ENCODE measurements around the gene HNRNPA3.

The HNRNPA3 gene

GRCh38 chr2:177239932-177240630 lies 27.5 kb downstream of the HNRNPA3 start:
- Histone ChIP-seq H3K9ac (ENCODE audit: low read depth, low read length) (no peak overlapping the region), H3K79me2 (ENCODE audit: insufficient read depth, low read length) (peaks cover 100% of the 10 kb centered on the region), H3K9me3 (ENCODE audit: insufficient read depth, low read length, severe bottlenecking) (no peaks in the 10 kb centered on the region), H4K20me1 (ENCODE audit: insufficient read depth, low read length) (peaks cover 89% of the 10 kb centered on the region), H3K36me3 (ENCODE audit: insufficient read depth, low read length) (peaks cover 26% of the 10 kb centered on the region), H3K4me2 (ENCODE audit: insufficient read depth, low read length) (no peak overlapping the region), H3K4me1 (ENCODE audit: insufficient read depth, low read length) (peaks cover 36% of the 10 kb centered on the region), H3K4me3 (ENCODE audit: low read depth in 1 of 2, low read length in 2 of 2) (no peak overlapping the region), H3K27ac (ENCODE audit: low read length) (peak overlapping the region; percentile 69), H2AFZ (ENCODE audit: low read depth, low read length) (no peak overlapping the region), H3K27me3 (ENCODE audit: insufficient read depth, low read length, poor library complexity) (no peaks in the 10 kb centered on the region)
- DNase-seq = no peak
- ATAC-seq (ENCODE audit: insufficient read depth, low read depth) = peak; percentile 81
- no peak for TF ChIP-seq EZH2 (IDR thresholded peaks at IDR 0.05; ENCODE audit: borderline replicate concordance, low read depth, low read length, severe bottlenecking)

GRCh38 chr2:177241711-177242120 lies 29.1 kb downstream of the HNRNPA3 start:
- H3K4me3 ChIP-seq (ENCODE audit: low read depth in 1 of 2, low read length in 2 of 2) = no peak overlapping the region
- H3K9ac ChIP-seq (ENCODE audit: low read depth, low read length) = no peak overlapping the region

GRCh38 chr2:177242121-177242987 lies 29.8 kb downstream of the HNRNPA3 start:
- no peaks in the 10 kb centered on the region for H3K9me3 ChIP-seq (ENCODE audit: insufficient read depth, low read length, severe bottlenecking)
- DNase-seq (no peak), ATAC-seq (ENCODE audit: insufficient read depth, low read depth) (no peak)
- H4K20me1 ChIP-seq (ENCODE audit: insufficient read depth, low read length) = peaks cover 83% of the 10 kb centered on the region
- H3K27me3 ChIP-seq (ENCODE audit: insufficient read depth, low read length, poor library complexity) = no peaks in the 10 kb centered on the region
- no peak overlapping the region for H2AFZ ChIP-seq (ENCODE audit: low read depth, low read length)
- TF ChIP-seq EZH2 (IDR thresholded peaks at IDR 0.05; ENCODE audit: borderline replicate concordance, low read depth, low read length, severe bottlenecking) = no peak
- TF ChIP-seq CTCF (IDR thresholded peaks at IDR 0.05; ENCODE audit: borderline replicate concordance, extremely low read depth, low read length, poor library complexity, severe bottlenecking) = no peak
- H3K79me2 ChIP-seq (ENCODE audit: insufficient read depth, low read length) = peaks cover 99% of the 10 kb centered on the region
- H3K9ac ChIP-seq (ENCODE audit: low read depth, low read length) = no peak overlapping the region
- no peak overlapping the region for H3K4me2 ChIP-seq (ENCODE audit: insufficient read depth, low read length)
- H3K4me3 ChIP-seq (ENCODE audit: low read depth in 1 of 2, low read length in 2 of 2) = no peak overlapping the region
- H3K36me3 ChIP-seq (ENCODE audit: insufficient read depth, low read length) = peaks cover 16% of the 10 kb centered on the region
- peaks cover 40% of the 10 kb centered on the region for H3K4me1 ChIP-seq (ENCODE audit: insufficient read depth, low read length)
- peak overlapping the region; percentile 18; the same call in 1 of the 2 replicates for H3K27ac ChIP-seq (ENCODE audit: low read length)

More at GRCh38 chr2:177241711-177242120, 29.1 kb downstream of the HNRNPA3 start:
- H3K27me3 ChIP-seq (ENCODE audit: insufficient read depth, low read length, poor library complexity) = no peaks in the 10 kb centered on the region
- no peak for ATAC-seq (ENCODE audit: insufficient read depth, low read depth)
- H3K79me2 ChIP-seq (ENCODE audit: insufficient read depth, low read length) = peaks cover 99% of the 10 kb centered on the region
- no peak overlapping the region for H3K27ac ChIP-seq (ENCODE audit: low read length)
- DNase-seq = no peak
- peaks cover 82% of the 10 kb centered on the region for H4K20me1 ChIP-seq (ENCODE audit: insufficient read depth, low read length)
- H3K9me3 ChIP-seq (ENCODE audit: insufficient read depth, low read length, severe bottlenecking) = no peaks in the 10 kb centered on the region
- no peak overlapping the region for H2AFZ ChIP-seq (ENCODE audit: low read depth, low read length)
- peaks cover 16% of the 10 kb centered on the region for H3K36me3 ChIP-seq (ENCODE audit: insufficient read depth, low read length)
- H3K4me2 ChIP-seq (ENCODE audit: insufficient read depth, low read length) = no peak overlapping the region
- H3K4me1 ChIP-seq (ENCODE audit: insufficient read depth, low read length) = peaks cover 40% of the 10 kb centered on the region
- TF ChIP-seq EZH2 (IDR thresholded peaks at IDR 0.05; ENCODE audit: borderline replicate concordance, low read depth, low read length, severe bottlenecking) (no peak), CTCF (IDR thresholded peaks at IDR 0.05; ENCODE audit: borderline replicate concordance, extremely low read depth, low read length, poor library complexity, severe bottlenecking) (no peak)

- DNase-seq = no peak
- ATAC-seq (ENCODE audit: insufficient read depth, low read depth) = no peak
- Histone ChIP-seq H3K4me2 (ENCODE audit: insufficient read depth, low read length) (0 out of 2 replicates have a peak overlapping the region, but pooled peaks have one; percentile 10), H3K9me3 (ENCODE audit: insufficient read depth, low read length, severe bottlenecking) (no peaks in the 10 kb centered on the region), H3K79me2 (ENCODE audit: insufficient read depth, low read length) (peaks cover 99% of the 10 kb centered on the region), H3K9ac (ENCODE audit: low read depth, low read length) (no peak overlapping the region), H3K36me3 (ENCODE audit: insufficient read depth, low read length) (peaks cover 16% of the 10 kb centered on the region), H3K4me1 (ENCODE audit: insufficient read depth, low read length) (peaks cover 40% of the 10 kb centered on the region), H3K27me3 (ENCODE audit: insufficient read depth, low read length, poor library complexity) (no peaks in the 10 kb centered on the region), H3K4me3 (ENCODE audit: low read depth in 1 of 2, low read length in 2 of 2) (no peak overlapping the region), H3K27ac (ENCODE audit: low read length) (peak overlapping the region; percentile 18; the same call in 1 of the 2 replicates), H2AFZ (ENCODE audit: low read depth, low read length) (no peak overlapping the region), H4K20me1 (ENCODE audit: insufficient read depth, low read length) (peaks cover 84% of the 10 kb centered on the region)
- TF ChIP-seq EZH2 (IDR thresholded peaks at IDR 0.05; ENCODE audit: borderline replicate concordance, low read depth, low read length, severe bottlenecking) (no peak), CTCF (IDR thresholded peaks at IDR 0.05; ENCODE audit: borderline replicate concordance, extremely low read depth, low read length, poor library complexity, severe bottlenecking) (no peak)
Observed at GRCh38 chr2:177243073-177243472, 30.5 kb downstream of the HNRNPA3 start.

Data from DND-41 (cell line).